GM18867 (cell line): ENCODE data around the gene SLX1B.
A peak's percentile ranks its signal among the peaks of the same experiment; 100 is the strongest.
"Not testable (repeated sequence)": the region's sequence is repeated elsewhere in the genome, so short reads cannot be mapped to it uniquely, and the experiment has no call there.

Experiments used
- ATAC-seq: cut with Tn5 transposase; IDR thresholded peaks from one replicate; pipeline ENCODE4 v1.9.1; 2021; ENCODE audit warnings: mild to moderate bottlenecking, moderate library complexity; ENCODE audit not compliant: unreplicated experiment

SLX1B gene

GRCh38 chr16:29454269-29454668 lies at the start of gene SLX1B, which contains the start of gene BOLA2:
Gene SLX1B, plus strand, starts transcription at chr16:29454533.
Gene BOLA2, minus strand, starts transcription at chr16:29454351. Its CDS starts 98 bp downstream, at chr16:29454253.
- peak; percentile 85 for ATAC-seq

- ATAC-seq = not testable (repeated sequence)
Observed at GRCh38 chr16:29405249-29405648, 49.1 kb upstream of the SLX1B start.

DNA sequence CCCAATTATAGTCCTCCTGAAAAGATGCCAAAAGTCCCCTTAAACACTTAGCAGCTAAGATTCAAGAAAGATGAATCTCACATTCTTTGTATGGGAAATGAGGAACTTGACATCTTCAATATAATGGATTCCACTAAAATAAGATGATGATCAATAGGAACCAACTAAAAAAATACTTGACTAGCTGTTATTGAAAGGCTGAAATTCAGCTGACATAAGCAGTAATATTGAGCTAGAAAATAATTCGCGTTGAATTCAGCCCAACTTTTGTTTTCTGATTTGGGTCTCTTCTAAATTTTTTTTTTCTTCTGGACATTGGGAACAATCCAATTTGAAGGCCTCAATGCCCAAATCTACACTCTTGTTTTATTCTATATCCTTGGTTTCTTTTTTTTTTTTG lies 30.7 kb upstream of the SLX1B start:
- ATAC-seq = not testable (repeated sequence)

DNA sequence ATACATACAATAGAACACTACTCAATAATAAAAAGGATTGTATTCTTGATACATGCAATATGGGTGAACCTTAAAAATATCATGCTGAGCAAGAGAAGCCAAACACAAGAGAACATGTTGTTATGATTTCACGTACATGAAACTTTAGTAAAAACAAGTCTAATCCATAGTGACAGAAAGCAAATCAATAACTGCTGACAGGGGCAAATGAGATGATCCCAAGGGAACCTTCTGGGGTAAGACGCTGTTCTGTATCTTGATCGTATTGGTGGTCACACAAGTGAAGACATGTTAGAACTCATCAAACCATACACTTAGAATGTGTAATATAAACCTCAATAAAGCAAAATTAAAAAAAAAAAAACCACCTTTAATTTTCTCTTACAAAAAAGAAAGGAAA lies 28.9 kb upstream of the SLX1B start:
- not testable (repeated sequence) for ATAC-seq

- ATAC-seq = peak; percentile 7
Observed at GRCh38 chr16:29453754-29454153, 579 bp upstream of the SLX1B start.

DNA sequence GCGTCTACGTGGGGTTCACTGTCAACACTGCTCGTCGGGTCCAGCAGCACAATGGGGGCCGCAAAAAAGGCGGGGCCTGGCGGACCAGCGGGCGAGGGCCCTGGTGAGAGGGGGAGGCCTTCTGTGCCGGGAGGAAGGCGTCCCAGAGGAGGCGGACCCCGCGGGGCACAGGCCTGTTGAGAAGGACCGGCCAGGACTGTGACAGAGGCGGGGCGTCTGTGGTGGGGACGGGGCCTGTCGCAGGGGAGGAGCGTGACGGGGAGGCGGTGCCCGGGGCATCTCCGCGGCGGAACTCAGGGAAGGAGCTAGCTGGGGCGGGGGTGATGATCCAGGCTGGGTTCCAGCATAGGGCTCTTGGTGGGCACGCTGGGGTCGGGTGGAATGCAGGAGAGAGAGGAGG lies 495 bp downstream of the SLX1B start:
- ATAC-seq = peak; percentile 60

DNA sequence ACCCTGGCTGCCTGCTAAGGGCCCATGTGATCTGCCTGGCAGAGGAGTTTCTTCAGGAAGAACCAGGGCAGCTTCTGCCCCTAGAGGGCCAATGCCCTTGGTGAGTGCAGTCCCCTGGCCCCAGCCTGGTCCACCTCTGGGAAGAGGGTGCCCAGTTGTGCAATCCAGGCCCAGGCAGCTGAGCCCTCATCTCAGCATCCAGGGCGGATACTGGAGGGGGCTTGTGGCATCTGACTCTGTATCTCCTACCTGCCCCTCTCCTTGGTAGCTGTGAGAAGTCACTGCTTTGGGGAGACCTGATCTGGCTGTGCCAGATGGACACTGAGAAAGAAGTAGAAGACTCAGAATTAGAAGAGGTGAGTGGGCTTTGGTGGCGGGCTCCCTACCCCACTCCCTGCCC lies 3.3 kb downstream of the SLX1B start:
- not testable (repeated sequence) for ATAC-seq

DNA sequence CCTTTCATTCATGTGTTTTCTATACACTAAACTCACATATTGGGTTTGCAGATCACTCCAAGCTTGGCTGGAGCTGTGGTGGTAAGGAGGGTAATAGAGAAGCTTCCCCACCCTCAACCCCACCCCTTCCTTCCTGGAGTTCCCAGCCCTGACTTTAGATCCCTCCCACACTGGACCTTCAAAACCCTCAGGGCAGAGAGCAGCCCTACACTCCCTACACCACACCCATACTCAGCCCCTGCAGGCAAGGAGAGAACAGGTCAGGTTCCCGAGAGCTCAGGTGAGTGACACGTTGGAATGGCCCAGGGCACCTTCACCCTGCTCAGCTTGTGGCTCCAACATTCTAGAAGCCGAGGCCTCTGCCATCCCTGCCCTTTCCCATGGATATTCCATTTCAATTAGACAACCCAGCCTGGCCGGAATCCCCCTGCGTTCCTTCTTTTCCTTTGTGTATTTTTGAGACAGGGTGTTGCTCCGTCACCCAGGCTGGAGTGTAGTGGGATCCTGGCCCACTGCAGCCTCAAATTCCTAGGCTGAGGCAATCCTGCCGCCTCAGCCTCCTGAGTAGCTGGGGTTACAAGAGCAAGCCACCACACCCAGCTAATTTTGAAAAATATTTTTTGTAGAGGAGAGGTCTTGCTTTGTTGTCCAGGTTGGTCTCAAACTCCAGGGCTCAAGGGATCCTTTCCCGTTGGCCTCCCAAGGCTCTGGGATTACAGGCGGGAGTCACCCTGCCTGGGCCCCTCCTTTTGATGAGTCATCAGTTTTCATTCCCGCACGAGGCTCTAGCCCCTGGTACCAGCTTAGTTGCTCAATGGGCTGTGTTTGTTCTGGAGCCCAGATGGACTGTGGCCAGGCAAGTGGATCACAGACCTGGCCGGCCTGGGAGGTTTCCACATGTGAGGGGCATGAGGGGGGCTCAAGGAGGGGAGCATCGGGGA lies 5.6 kb downstream of the SLX1B start, which contains the start of gene SULT1A4:
Gene SULT1A4, plus strand, starts transcription at position 208 of the 941 bp plus-strand sequence. CDS start 1,473 bp downstream, outside the sequence.
- ATAC-seq = not testable (repeated sequence)

- ATAC-seq = not testable (repeated sequence)
Observed at GRCh38 chr16:29460647-29461030, 6.3 kb downstream of the SLX1B start.

GRCh38 chr16:29465985-29466824 lies 11.9 kb downstream of the SLX1B start:
- ATAC-seq = not testable (repeated sequence)

- ATAC-seq = not testable (repeated sequence)
Observed at GRCh38 chr16:29466904-29467303, 12.6 kb downstream of the SLX1B start.

DNA sequence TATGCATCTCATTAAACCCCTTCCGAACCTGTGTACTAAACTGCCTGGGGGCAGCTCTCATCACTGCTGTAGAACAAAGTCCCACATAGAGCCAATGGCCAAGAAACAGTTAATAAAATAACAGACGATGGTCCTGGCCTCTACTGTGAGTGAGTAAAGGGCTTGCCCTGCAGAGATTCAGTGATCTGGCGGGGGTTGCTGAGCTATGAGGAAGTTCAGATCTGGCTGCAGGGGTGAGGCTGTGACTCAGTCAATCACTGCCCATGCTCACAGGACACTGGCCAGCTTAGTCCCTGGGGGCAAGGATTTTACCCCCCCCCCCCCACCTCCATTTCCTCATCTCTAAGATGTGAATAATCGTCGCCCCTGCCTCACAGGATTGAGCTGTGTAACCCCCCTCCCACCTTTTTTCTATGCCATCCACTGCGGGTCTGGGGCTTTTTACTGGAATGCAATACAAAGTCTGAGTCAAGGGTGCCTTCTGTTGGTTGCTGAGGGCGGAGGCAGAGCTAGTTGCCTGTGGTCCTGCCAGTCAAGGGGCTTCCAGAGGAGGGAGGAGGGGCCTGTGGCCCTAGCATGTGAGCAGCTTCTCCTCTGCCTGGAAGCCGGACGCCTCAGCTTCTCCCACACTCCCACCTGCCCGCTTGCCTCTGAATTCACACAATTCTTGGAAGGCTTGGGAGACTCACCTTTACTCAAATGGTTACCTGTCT lies 13.5 kb downstream of the SLX1B start:
- not testable (repeated sequence) for ATAC-seq

- ATAC-seq = not testable (repeated sequence)
Observed at GRCh38 chr16:29469660-29470059, 15.3 kb downstream of the SLX1B start.

DNA sequence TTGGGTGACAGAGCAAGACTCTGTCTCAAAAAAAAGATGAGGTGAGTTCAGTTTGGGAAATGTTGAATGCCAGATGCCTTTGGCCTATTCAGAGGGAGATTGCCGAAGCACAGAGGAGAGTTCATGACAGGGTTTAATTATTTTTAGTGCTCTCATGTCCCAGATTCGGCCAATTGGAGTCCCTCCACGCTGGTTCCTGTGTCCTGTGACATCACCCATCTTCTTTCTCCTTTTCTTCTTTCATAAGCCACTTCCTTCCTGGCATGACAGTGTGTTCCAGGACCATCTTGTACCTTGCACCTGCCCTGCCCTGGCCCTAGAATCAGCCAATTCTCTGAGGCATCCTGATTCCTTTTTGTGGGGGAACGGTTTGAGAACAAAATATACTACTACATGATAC lies 17.7 kb downstream of the SLX1B start:
- ATAC-seq = not testable (repeated sequence)

GRCh38 chr16:29482276-29482675 lies 27.9 kb downstream of the SLX1B start:
- ATAC-seq = not testable (repeated sequence)

GRCh38 chr16:29506308-29506707 lies 52.0 kb downstream of the SLX1B start, which contains the start of gene NPIPB12:
Gene NPIPB12, minus strand, starts transcription at chr16:29506408.
- not testable (repeated sequence) for ATAC-seq
